HG02571 (cell line): ENCODE data around the gene ZBTB3.
"Not testable (repeated sequence)": the region's sequence is repeated elsewhere in the genome, so short reads cannot be mapped to it uniquely, and the experiment has no call there.

Experiments used
- ATAC-seq: cut with Tn5 transposase; IDR thresholded peaks from one replicate; pipeline ENCODE4 v1.9.1; 2021; ENCODE audit warnings: mild to moderate bottlenecking, moderate library complexity; ENCODE audit not compliant: unreplicated experiment

The ZBTB3 gene

GRCh38 chr11:62753736-62754603, at the start of gene ZBTB3:
TSS of gene ZBTB3 (minus strand) at chr11:62754160. CDS start at chr11:62753664, 496 bp downstream.
- peak; percentile 94 for ATAC-seq

DNA sequence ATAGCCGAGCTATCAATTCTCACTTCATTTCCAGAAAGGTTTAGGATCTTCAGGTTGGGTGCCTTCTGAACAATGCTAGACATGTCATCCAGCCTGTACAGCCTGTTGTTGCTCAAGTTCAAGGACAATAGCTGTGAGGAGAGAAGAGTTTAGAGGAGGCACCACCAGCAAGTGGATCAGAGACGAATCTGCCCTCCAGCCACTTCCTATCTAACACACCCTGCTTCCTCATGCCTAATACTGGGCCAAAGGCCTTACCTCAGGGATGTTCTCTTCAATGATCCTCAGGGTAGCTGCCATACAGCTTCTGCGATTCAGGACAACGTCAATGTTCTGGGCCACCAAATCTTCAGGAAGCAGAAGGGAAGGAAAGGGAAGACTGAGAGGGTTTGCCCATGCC, 47.1 kb upstream of the ZBTB3 start:
- no peak for ATAC-seq

- no peak for ATAC-seq
Observed at GRCh38 chr11:62799486-62799885, 45.5 kb upstream of the ZBTB3 start.

GRCh38 chr11:62796281-62796680, 42.3 kb upstream of the ZBTB3 start:
- ATAC-seq = no peak

DNA sequence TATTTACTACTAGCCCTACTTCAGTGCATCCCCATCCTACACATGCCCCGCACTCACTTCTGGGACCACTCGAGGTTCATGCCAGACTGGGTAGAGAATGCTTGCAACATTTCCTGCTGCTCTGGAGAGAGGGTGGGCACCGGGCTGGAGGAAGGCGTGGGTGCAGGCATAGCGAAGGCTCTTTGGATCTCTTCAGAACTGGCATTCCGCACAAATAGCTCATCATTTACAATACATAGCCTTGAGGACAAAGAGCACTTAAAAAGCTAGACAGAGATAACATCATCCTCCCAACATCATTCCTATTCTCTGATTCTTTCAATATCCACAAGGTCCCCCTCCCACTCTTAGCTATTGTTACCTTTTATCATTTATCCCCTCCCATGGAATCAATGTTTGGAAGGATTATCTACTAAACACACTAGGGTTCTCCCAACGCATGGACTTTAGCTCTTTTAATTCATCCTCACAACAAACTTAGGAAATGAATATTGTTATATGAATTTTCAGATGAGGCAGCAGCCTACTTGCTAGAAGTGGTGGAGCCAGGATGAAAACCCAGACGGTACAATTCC, 40.3 kb upstream of the ZBTB3 start:
- ATAC-seq = no peak

GRCh38 chr11:62792202-62792575, 38.2 kb upstream of the ZBTB3 start:
- ATAC-seq = no peak

DNA sequence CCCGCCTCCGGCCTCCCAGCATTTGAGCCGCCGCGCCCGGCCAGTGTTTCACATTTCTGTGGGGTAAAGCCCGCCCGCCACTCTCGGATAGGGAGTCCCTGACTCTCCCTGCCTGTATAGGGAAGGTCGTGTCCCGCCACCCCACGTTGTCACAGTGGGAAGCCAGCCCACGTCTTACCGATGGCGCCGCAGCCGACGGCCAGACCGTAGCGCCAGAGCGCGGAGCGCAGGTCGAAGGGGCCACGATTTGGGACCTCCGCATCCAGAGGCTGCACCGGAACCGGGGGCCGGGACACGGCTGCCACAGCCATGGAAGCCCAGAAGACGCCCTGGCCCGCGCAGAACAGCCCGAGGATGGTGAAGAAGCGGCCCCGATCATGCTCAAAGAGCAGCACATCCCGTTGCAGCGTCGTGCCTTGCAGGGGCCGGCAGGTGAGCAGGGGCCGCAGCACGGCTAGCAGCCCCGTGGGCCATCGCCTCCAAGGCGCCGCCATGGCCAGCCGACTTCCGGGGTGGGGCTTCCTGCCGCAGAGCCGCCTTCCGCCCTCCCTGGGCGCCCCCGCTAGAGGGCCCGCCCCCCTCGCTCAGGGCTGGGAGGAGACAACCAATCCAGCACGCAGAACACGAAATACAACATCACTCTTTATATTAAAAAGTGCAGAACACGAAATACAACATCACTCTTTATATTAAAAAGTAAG, 37.7 kb upstream of the ZBTB3 start, which contains the start of gene TMEM223:
TMEM223 (minus strand) TSS at position 506 of the 701 bp plus-strand sequence; CDS start at position 494, 12 bp downstream.
- ATAC-seq = peak; percentile 68

- no peak for ATAC-seq
Observed at GRCh38 chr11:62789576-62789975, 35.6 kb upstream of the ZBTB3 start.

- ATAC-seq = no peak
Observed at GRCh38 chr11:62788991-62789390, 35.0 kb upstream of the ZBTB3 start.

DNA sequence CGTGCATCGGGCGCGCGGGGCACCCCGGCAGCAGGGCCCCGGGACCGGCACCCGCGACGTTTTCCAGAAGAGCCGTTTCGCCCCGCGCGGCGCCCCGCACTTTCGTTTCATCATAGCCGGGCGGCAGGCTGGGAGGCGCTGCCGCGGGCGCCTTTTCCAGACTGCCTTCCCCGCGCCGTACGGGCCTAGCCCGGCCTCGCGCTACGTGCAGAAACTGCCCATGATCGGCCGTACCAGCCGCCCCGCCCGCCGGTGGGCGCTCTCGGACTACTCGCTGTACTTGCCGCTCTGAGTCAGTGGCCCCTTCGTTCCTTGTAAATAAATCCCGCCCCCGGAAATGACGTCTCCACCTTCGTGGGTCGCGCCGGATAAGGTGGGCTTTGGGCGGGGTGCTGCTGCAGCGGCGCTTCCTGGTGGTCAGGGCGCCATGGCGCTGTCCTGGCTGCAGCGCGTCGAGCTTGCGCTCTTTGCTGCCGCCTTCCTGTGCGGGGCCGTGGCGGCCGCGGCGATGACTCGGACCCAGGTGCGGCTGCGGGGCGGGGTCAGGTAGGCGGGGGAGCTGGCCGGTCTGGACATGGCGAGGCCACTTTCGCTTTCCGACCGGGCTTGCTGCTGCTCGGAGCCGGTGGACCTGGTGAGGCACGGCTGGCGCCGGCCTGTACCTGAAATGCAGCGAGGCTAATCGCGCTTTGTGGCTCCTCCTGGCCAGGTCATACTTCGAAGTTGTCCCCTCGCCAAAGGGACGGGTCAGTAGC, 33.2 kb upstream of the ZBTB3 start, which contains the start of gene TMEM179B:
TMEM179B (plus strand) TSS at position 398 of the 755 bp plus-strand sequence; CDS start at position 428, 30 bp downstream.
- ATAC-seq = peak; percentile 62

DNA sequence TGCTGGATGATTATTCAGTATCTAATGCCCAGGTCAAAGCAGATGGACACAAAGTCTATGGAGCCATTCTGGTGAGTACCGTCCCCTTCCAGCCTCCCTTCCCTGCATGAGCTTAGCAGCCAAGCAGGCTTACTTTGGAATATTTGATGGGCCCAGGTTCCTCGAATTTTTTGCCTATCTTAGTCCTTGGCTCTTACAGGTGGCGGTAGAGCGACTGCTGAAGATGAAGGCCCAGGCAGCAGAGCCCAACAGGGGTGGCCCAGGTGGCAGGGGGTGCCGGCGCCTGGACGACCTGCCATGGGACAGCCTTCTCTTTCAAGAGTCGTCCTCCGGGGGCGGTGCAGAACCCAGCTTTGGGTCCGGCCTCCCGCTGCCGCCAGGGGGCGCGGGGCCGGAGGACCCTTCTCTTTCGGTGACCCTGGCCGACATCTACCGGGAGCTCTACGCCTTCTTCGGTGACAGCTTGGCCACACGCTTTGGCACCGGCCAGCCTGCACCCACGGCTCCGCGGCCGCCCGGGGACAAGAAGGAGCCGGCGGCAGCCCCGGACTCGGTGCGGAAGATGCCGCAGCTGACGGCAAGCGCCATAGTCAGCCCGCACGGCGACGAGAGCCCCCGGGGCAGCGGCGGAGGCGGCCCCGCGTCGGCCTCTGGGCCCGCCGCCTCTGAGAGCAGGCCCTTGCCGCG, 32.5 kb upstream of the ZBTB3 start:
- peak; percentile 61 for ATAC-seq

DNA sequence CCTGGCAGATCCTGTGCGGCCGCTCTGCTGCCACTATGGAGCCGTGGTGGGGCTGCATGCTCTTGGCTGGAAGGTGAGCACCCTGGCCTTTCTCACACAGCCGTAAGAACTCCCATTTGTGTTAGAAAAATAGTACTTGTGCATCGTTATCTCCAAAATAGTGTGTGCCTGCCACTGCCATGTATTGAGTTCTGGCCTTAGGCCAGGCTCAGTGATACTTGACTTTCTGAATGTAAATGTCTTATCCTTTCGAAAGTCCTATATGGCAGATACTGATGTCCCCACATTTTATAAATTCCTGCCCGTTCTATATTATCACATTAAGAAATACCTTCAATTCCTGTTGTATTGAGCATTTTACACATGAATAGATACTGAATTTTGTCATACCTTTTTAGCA, 28.8 kb upstream of the ZBTB3 start:
- no peak for ATAC-seq

- ATAC-seq = no peak
Observed at GRCh38 chr11:62778441-62778840, 24.5 kb upstream of the ZBTB3 start.

DNA sequence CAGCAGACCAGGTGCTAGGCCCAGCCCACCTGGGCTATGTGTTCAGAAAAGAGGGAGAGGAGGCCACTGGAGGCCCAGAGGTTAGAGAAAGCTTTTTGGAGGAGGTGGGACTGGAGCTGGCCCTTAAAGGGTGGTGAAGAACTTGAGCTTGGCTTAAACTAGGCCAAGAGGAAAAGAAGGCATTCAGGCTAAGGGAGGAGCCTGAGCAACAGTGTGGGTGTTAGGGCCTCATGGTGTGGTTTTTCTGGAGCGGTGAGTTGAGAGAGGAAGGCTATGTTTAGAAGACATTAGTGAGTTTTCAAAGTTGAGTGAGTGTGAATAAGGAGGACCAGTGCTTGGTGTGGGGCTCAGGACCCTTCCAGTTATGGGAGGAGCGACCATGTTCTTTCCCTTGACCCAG, 23.4 kb upstream of the ZBTB3 start:
- ATAC-seq = no peak

DNA sequence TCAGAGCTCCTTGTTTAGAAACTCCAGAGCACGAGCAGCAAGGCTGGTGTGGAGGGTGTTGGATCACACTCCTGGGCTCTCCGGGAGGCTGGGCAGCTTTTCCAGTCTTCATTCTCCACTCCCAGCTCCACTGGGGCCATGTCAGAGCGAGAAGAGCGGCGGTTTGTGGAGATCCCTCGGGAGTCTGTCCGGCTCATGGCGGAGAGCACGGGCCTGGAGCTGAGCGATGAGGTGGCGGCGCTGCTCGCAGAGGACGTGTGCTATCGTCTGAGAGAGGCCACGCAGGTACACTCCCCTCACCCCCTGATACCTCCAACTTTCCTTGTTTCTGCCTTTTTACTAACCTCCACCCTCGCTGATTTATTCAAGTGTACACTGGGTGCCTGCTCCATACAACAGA, 21.7 kb upstream of the ZBTB3 start:
- ATAC-seq = no peak

GRCh38 chr11:62774407-62774806, 20.4 kb upstream of the ZBTB3 start:
- no peak for ATAC-seq

GRCh38 chr11:62771144-62772021, 17.4 kb upstream of the ZBTB3 start, which contains the start of gene TAF6L:
TSS of gene TAF6L (plus strand) at chr11:62771396. CDS start at chr11:62775784, 4,388 bp downstream.
- ATAC-seq = peak; percentile 85

DNA sequence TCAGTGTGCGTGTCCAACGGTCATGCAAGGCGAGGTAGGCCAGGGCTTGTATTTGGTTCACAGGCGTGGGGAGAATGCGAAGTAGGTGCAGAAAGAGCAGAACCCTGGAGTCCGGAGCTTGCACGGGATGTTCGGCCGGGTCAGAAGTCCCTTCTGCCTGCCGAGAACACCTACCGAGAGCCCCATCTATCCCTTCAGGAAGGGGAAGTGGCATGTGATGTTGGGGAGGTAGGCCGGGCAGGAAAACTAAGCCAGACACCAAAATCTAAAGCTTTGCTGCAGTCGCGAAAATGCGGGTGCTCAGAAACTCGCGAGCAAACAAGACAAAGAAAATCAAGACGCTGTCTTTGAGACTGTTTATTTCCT, 16.8 kb upstream of the ZBTB3 start:
- ATAC-seq = no peak

- not testable (repeated sequence) for ATAC-seq
Observed at GRCh38 chr11:62760867-62761227, 6.9 kb upstream of the ZBTB3 start.
